ENCODE measurements around the gene SH3D21. TPM values are rescaled to one million over a fixed set of nuclear protein-coding genes. Genes with fewer than 3 reads are reported as not detected.

SH3D21 gene
- total and polyA plus RNA-seq, 3 experiments from 2014 or later: 2.5 to 2.6 TPM; not detected in 1

DNA sequence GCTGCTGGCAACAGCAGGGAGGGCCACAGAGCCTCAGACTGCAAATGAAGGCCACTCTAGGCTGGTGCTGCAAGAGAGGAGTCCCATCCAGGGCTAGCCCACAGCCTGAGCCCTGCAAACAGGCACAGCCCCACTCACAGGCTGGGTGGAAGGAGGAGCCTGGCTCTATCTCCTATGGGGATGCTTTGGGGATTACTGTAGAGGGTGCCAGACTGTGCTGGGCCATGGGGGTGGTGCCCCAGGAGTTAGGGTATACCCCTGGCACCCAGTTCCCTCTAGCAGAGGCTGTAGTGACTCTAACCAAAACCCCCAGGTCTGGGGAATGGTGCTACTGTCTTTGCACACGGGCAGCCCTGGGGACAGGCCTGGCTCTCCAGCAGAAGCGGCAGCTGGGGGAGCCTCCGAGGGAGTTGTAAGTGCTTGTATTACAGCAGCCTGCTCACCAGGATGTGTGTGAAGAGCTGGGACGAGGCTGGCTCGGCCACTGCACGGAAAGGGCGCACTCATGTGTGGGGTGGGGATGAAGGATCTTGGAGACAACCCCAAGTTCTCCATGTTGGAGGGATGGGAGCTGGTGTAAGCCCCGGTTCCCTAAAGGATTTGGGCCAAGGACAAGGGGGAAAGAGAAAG is 40.7 kb downstream of the SH3D21 start:
- peak overlapping the region in 1 of 8 donors; percentile 17 for H3K27ac Mint-ChIP-seq
- ChIA-PET CTCF (interaction anchor here (0.9 kb wide), 1 partner anchor 37 kb away, joined by 3 read pairs; no protein-coding TSS in a partner anchor), POLR2A (no interaction called here)
- no peaks in the 10 kb centered on the region for H3K27me3 Mint-ChIP-seq
- Histone ChIP-seq H3K36me3 (ENCODE audit: insufficient read depth, low read length) (peaks cover 14% of the 10 kb centered on the region), H3K27ac (ENCODE audit: low read depth, low read length) (no peak overlapping the region), H3K4me3 (ENCODE audit: low read length) (no peak overlapping the region), H3K4me1 (ENCODE audit: insufficient read depth, low read length) (peaks cover 31% of the 10 kb centered on the region), H3K27me3 (ENCODE audit: insufficient read depth, low read length, poor library complexity, severe bottlenecking) (no peaks in the 10 kb centered on the region), H3K9me3 (ENCODE audit: low read length) (no peaks in the 10 kb centered on the region)
- H3K36me3 Mint-ChIP-seq: peaks cover 5 to 76% (median 12%) of the 10 kb centered on the region in 3 donors
- H3K4me1 Mint-ChIP-seq: peaks cover 10 to 11% (median 11%) of the 10 kb centered on the region in 3 donors
- H3K4me3 Mint-ChIP-seq: no peak overlapping the region
- no peak for DNase-seq
- H3K9me3 Mint-ChIP-seq: no peaks in the 10 kb centered on the region

DNA sequence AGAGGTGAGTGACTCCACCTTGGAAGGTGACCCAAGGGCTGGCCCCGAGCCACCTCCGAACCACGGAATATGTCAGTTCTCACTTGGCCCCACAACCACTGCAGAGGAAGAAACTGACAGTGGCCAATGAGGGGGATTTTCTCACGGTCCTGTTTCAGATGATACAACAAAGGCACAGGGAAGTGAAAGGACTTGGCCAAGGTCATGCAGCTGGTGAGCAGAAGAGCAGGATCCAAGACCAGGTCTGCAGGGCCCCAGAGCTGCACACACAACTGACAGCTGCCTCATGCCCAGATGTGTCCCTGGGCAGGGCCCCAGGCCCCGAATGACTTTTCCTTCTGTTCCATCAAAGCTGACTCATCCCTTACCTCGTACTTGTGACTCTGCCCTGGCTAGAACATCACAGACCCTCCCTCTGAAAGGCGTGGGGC is 43.1 kb downstream of the SH3D21 start:
- H3K4me3 Mint-ChIP-seq: no peak overlapping the region

DNA sequence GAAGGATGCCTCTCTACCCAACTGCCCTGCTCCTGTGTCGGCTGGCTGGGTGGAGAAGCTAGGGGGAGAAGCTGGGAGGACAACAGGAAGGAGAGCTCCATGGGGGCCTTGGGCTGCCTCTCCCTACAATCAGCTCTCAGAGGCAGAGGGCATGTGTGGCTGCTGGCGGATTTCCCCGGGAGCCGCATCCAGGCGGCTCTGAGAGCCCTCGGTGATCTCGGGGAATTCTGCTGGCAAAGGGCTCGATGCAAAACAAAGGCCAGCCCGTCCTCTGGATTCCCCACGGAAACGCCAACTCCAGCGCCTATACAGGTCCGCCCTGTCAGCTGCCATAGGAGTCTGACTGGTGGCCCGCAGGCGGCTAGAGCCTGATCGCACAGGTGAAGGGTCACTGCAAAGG is 43.7 kb downstream of the SH3D21 start:
- POLR2A ChIA-PET: interaction anchor here (0.6 kb wide), 1 partner anchor 38 kb away, joined by 3 read pairs; no protein-coding TSS in a partner anchor
- H3K36me3 Mint-ChIP-seq: peaks cover 5 to 76% (median 16%) of the 10 kb centered on the region in 3 donors
- Histone ChIP-seq H3K27ac (ENCODE audit: low read depth, low read length) (no peak overlapping the region), H3K9me3 (ENCODE audit: low read length) (no peaks in the 10 kb centered on the region), H3K4me1 (ENCODE audit: insufficient read depth, low read length) (peaks cover 21% of the 10 kb centered on the region), H3K36me3 (ENCODE audit: insufficient read depth, low read length) (peaks cover 32% of the 10 kb centered on the region), H3K27me3 (ENCODE audit: insufficient read depth, low read length, poor library complexity, severe bottlenecking) (no peaks in the 10 kb centered on the region), H3K4me3 (ENCODE audit: low read length) (no peak overlapping the region)
- H3K27ac Mint-ChIP-seq: peak overlapping the region in 1 of 8 donors; percentile 68
- peaks cover 8 to 11% (median 11%) of the 10 kb centered on the region in 3 donors for H3K4me1 Mint-ChIP-seq
- CTCF ChIA-PET: interaction anchor here (1.0 to 1.5 kb wide), 4 partner anchors 18 to 73 kb away, joined by 3 read pairs; no protein-coding TSS in a partner anchor
- no peaks in the 10 kb centered on the region for H3K27me3 Mint-ChIP-seq
- no peak overlapping the region for H3K4me3 Mint-ChIP-seq
- no peaks in the 10 kb centered on the region for H3K9me3 Mint-ChIP-seq
- DNase-seq: no peak

More for the DNA sequence above, 43.1 kb downstream of the SH3D21 start:
- no peaks in the 10 kb centered on the region for H3K9me3 Mint-ChIP-seq
- Histone ChIP-seq H3K27ac (ENCODE audit: low read depth, low read length) (no peak overlapping the region), H3K36me3 (ENCODE audit: insufficient read depth, low read length) (peaks cover 27% of the 10 kb centered on the region), H3K9me3 (ENCODE audit: low read length) (no peaks in the 10 kb centered on the region), H3K4me3 (ENCODE audit: low read length) (no peak overlapping the region), H3K4me1 (ENCODE audit: insufficient read depth, low read length) (peaks cover 21% of the 10 kb centered on the region), H3K27me3 (ENCODE audit: insufficient read depth, low read length, poor library complexity, severe bottlenecking) (no peaks in the 10 kb centered on the region)
- CTCF ChIA-PET: interaction anchor here (1.0 kb wide), 1 partner anchor 72 kb away, joined by 3 read pairs; no protein-coding TSS in a partner anchor
- peaks cover 8 to 11% (median 11%) of the 10 kb centered on the region in 3 donors for H3K4me1 Mint-ChIP-seq
- POLR2A ChIA-PET: interaction anchor here (0.6 to 0.7 kb wide), 2 partner anchors 39 to 51 kb away, joined by 3 read pairs; no protein-coding TSS in a partner anchor
- H3K27me3 Mint-ChIP-seq: no peaks in the 10 kb centered on the region
- no peak overlapping the region for H3K27ac Mint-ChIP-seq
- no peak for DNase-seq
- H3K36me3 Mint-ChIP-seq: peaks cover 5 to 76% (median 13%) of the 10 kb centered on the region in 3 donors

DNA sequence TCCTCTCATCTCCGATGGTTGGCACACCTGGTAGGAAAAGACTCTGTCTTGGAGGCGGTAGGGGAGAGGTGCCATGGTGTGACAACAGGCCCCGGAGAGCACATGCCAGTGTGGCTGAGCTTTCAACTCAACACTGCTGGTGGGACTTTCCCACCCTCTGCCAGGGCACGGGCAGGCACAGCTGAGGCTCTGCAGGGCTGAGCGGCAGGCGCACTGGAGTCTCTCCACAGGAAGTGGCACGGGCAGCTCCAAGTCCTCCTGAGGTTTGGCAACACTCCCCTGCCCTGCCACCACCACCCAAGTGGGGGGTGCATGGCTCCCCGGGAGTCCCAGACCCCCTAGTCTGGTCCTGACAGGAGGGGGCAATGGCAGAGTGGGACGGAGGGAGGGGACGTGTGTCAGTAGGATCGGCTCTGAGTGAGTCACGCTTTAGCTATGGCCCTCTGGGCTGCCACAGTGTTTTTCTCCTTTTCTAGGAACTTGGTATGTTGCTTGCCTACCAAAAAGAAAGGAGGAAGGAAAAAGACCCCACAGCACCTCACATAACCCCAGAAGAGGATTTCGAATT is 44.6 kb downstream of the SH3D21 start:
- Mint-ChIP-seq H3K4me3 (no peak overlapping the region), H3K27ac (peak overlapping the region in 5 of 8 donors; percentile 41 to 84 (median 79)), H3K9me3 (no peaks in the 10 kb centered on the region), H3K36me3 (peaks cover 5 to 76% (median 20%) of the 10 kb centered on the region in 3 donors), H3K27me3 (no peaks in the 10 kb centered on the region), H3K4me1 (peaks cover 8 to 11% (median 11%) of the 10 kb centered on the region in 3 donors)
- POLR2A ChIA-PET: no interaction called here
- no peaks in the 10 kb centered on the region for H3K27me3 ChIP-seq (ENCODE audit: insufficient read depth, low read length, poor library complexity, severe bottlenecking)
- H3K36me3 ChIP-seq (ENCODE audit: insufficient read depth, low read length): peaks cover 41% of the 10 kb centered on the region
- peaks cover 21% of the 10 kb centered on the region for H3K4me1 ChIP-seq (ENCODE audit: insufficient read depth, low read length)
- H3K9me3 ChIP-seq (ENCODE audit: low read length): no peaks in the 10 kb centered on the region
- peak overlapping the region; percentile 14 for H3K4me3 ChIP-seq (ENCODE audit: low read length)
- H3K27ac ChIP-seq (ENCODE audit: low read depth, low read length): no peak overlapping the region
- peak in 2 of 5 donors; percentile 16 to 50 for DNase-seq
- CTCF ChIA-PET: interaction anchor here (1.0 to 1.5 kb wide), 5 partner anchors 8 to 68 kb away, joined by 3 to 5 read pairs (median 3); no protein-coding TSS in a partner anchor

DNA sequence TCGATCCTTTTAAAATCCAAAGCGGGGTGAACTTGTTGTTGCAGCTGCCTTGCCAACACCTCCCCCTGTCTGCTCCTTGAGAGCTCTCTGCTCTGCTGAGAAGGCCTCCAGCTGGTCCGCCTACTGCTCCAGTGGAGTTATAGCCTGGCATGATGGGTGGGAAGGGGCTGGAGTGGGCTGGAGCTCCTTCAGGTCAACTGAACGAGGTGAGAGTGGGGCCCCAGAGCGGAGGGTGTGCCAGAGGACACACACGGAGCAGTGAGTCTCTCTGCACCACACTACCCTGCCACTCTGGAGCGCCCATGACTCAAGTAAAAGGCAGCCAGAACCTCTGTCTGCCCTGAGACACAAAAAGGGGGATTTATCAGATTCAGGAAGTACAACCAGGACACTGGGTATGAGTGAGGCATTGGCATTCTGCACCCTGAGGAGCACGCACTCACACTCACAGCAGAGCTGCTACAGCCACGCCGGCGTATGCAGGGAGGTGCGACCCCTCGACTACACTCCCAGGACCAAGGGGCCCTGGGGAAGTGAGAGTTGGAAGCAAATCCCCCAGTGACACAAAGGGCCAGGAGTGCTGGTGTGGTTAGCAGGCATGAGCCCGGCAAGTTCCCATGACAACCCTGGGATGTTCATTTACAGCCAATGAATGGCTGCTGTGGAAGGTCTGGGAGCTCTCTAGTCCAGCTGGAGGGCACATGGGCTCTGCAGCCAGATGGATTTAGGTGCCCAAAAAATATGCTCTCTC is 45.2 kb downstream of the SH3D21 start:
- Mint-ChIP-seq H3K4me1 (peaks cover 8 to 11% (median 11%) of the 10 kb centered on the region in 3 donors), H3K27ac (peak overlapping the region in 1 of 8 donors; percentile 59), H3K9me3 (no peaks in the 10 kb centered on the region), H3K27me3 (no peaks in the 10 kb centered on the region), H3K4me3 (no peak overlapping the region), H3K36me3 (peaks cover 5 to 77% (median 20%) of the 10 kb centered on the region in 3 donors)
- H3K27me3 ChIP-seq (ENCODE audit: insufficient read depth, low read length, poor library complexity, severe bottlenecking): no peaks in the 10 kb centered on the region
- POLR2A ChIA-PET: no interaction called here
- no peak for DNase-seq
- peaks cover 21% of the 10 kb centered on the region for H3K4me1 ChIP-seq (ENCODE audit: insufficient read depth, low read length)
- no peak overlapping the region for H3K27ac ChIP-seq (ENCODE audit: low read depth, low read length)
- no peak overlapping the region for H3K4me3 ChIP-seq (ENCODE audit: low read length)
- no peaks in the 10 kb centered on the region for H3K9me3 ChIP-seq (ENCODE audit: low read length)
- H3K36me3 ChIP-seq (ENCODE audit: insufficient read depth, low read length): peaks cover 43% of the 10 kb centered on the region
- CTCF ChIA-PET: interaction anchor here (1.1 to 1.5 kb wide), 4 partner anchors 9 to 68 kb away, joined by 3 to 5 read pairs (median 4); no protein-coding TSS in a partner anchor

DNA sequence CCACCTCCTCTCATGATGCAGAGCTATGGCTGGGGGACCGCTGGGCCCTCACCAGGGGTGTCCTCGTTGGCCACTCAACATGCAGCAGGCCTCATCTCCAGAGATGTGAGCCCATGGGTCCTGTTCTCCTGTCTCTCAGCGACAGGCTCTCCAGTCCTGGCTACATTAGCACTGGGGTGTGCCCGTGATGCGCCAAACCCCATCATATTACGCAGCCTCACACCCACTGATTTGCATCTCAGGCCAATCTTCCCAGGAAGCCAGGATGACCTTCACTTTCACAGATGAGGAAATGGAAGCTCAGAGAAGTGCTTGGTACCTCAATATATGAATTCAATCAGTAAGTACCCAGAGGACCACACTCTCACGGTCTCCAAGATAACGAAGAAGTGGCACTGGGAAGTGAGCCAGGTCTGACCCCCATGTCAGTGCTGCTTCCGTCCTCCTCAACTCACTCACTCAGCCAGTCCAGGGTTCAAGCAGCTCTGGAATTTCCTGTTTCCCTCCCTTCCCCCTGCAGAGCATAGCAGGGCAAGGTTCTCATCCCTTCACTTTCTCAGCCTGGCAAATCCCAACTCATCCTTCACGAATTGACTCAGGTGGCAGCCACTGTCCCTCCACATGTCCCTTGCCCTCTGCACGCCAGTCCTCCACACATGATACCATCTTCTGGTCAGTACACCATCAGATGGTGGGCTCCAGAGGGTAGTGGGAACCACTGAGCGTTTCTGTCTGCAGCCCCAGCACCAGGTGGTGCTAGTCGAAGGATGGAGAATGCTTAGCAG is 46.1 kb downstream of the SH3D21 start:
- H3K9me3 Mint-ChIP-seq: no peaks in the 10 kb centered on the region
- no peak overlapping the region for H3K27ac ChIP-seq (ENCODE audit: low read depth, low read length)
- CTCF ChIA-PET: interaction anchor here (1.3 kb wide), 1 partner anchor 10 kb away, joined by 5 read pairs; no protein-coding TSS in a partner anchor
- H3K9me3 ChIP-seq (ENCODE audit: low read length): no peaks in the 10 kb centered on the region
- no peak overlapping the region for H3K4me3 Mint-ChIP-seq
- H3K27ac Mint-ChIP-seq: peak overlapping the region in 4 of 8 donors; percentile 12 to 94 (median 50)
- peaks cover 0 to 2% of the 10 kb centered on the region in 2 donors for H3K27me3 Mint-ChIP-seq
- POLR2A ChIA-PET: no interaction called here
- H3K36me3 Mint-ChIP-seq: peaks cover 5 to 77% (median 17%) of the 10 kb centered on the region in 3 donors
- no peaks in the 10 kb centered on the region for H3K27me3 ChIP-seq (ENCODE audit: insufficient read depth, low read length, poor library complexity, severe bottlenecking)
- peaks cover 45% of the 10 kb centered on the region for H3K36me3 ChIP-seq (ENCODE audit: insufficient read depth, low read length)
- H3K4me1 ChIP-seq (ENCODE audit: insufficient read depth, low read length): peaks cover 21% of the 10 kb centered on the region
- no peak overlapping the region for H3K4me3 ChIP-seq (ENCODE audit: low read length)
- no peak for DNase-seq
- H3K4me1 Mint-ChIP-seq: peaks cover 8 to 11% (median 11%) of the 10 kb centered on the region in 3 donors
